GM19467 (cell line): ENCODE measurements around the gene ALG14.
"Not testable (repeated sequence)": the region's sequence is repeated elsewhere in the genome, so short reads cannot be mapped to it uniquely, and the experiment has no call there.

Experiments
- ATAC-seq: cut with Tn5 transposase; IDR thresholded peaks from one replicate; pipeline ENCODE4 v1.9.1; 2021; ENCODE audit warnings: mild to moderate bottlenecking, moderate library complexity; ENCODE audit not compliant: unreplicated experiment

ALG14 gene

DNA sequence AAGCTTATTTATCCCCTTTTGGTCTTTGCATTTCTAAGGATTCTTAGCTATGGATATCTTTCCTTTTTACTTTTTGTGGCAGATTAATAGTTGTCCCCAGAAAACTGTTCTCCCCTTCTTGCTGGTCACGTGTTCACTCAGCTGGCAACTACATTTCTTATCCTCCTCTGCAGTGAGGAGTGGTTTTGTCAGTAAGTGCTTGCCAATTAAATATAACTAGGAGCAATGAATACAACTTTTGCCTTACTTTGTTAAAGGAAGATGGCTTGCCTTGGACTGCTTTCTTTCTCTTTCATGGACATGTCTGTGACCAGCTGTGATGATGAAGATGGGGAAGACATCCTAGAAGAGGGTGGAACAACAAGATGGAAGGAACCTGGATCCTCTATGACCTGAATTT, 15.6 kb upstream of the ALG14 start:
- no peak for ATAC-seq

DNA sequence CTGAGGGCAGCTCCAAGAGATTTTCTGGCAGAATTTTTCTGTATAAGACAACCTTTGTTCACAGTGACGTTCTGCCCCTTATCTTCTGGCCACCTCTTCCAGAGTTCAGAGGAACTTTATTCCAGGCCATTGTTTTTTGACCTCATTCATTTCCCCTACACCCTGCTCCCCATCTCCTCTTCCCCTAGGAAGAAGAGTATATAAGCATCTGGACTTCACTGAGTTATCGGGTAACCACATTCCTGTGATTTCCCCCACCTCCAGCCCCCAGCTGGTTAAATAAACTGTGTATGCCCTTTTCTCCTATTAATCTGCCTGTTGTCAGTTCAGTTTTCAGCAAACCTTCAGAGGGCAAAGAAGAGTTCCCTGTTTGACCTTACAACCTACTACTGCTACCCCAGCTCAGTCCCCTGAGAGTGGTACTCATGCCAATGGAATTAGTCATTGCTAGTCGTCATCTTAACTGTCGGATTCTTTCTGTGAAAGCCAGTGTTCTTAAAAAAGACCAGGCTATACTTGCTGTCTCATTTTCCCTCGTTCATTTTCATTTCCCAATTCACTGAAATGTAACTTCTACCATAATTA, 14.3 kb upstream of the ALG14 start:
- no peak for ATAC-seq

DNA sequence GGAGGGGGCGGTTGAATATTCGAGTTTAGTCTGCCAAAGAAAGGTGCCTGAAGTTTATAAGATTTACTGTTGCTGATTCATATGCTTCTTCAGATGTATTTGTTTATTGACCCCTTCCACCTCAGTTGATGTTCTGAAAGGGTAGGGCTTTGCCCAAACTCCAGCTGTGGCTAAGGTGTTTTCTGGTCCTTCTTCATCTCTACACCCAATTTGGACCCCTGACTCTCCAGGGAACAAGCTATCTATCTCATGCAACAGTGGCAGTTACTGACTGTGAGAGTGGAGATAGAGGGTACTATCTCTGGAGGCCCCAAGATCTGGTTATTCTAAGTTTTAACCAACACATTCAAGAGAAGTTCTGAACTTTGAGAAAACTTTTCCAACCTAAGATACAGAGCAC, 12.6 kb upstream of the ALG14 start:
- no peak for ATAC-seq

DNA sequence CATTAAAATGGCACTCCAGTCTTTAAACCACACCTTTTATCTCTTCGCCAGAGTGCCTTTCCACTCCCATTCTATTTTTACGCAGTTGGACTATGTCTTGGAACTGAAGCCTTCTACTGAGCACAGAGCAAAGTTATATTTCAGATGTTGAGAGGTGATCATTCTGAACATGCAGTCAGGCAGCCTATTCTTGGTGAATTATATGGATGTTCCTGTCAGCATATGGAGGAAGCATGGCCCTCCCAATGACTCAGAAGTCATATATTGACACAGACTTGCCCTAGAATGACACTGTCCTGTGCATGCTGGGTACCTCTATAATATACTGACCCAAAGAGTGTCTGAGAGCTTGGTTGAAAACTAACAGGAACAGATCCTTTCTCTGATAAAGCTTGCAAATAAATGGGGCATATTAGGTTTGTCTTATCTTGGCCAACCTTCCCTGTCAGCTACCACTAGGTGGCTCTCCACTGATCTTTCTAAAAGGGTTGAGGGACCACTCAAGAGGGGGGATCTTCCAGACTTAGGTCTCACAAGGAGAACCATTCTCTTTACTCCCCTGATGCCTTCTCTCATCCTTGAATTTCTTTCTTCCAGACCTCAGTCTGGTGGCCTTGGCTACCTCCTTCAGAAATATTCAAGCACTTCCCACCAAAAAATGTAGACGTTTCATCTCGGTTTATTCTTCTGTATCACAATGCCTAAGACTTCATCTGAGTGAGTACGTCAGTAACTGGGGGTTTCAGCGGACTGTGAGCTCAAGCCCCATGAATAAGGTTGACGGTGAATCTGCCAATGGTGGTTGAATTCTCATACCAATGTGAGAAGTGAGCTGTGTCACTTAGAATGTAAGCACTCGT, 11.8 kb upstream of the ALG14 start:
- ATAC-seq, result no peak

DNA sequence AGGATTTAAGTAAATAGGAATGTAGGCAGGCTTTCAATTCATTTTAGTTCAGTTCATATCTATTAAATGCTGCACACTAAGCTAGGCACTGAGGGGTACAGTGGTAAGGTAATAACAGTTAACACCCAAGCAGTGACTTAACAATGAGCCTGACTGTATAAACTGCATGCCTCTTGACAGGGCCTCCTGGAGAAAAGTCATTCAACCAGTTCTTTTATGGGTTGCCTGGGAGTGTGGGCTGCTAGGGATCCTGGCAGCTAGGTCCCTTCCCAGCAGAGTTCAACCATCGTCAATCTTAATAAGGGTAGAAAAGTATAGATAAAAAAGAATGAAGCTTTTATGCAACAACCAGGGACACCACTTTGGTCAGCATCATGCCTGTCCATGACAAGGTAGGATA, 8.1 kb upstream of the ALG14 start:
- no peak for ATAC-seq

DNA sequence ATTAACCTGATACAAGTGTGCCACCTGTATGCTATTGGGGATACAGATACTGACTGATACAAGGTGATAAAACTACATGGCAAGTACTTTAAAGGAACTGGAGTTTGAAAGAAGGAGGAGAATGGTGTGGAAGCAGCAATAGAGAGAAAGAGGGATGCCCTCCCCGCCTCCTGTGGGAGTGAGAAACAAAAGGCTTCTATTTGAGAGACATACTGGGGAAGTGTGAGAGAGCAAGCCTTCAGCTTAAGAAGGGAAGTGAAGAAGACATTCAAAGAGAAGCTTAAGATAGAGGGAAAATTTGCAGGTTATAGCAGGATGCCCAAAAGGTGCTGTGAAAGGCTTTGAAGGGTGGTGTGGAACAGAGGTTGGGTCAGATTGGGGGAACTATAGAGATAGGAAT, 7.7 kb upstream of the ALG14 start:
- no peak for ATAC-seq

DNA sequence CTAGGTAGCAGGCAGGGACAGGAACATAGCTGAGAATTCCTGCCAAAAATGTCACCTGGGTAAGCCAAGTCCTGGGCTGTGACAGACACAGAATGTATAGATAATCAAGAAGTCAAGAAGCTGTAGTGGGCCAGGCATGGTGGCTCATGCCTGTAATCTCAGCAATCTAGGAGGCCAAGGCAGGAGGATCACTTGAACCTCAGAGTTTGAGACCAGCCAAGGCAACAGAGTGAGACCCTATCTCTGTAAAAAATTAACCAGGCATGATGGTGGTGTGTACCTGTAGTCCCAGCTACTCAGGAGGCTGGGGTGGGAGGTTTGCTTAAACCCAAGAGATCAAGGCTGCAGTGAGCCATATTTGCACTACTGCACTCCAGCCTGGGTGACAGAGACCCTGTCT, 3.3 kb upstream of the ALG14 start:
- ATAC-seq, result no peak

DNA sequence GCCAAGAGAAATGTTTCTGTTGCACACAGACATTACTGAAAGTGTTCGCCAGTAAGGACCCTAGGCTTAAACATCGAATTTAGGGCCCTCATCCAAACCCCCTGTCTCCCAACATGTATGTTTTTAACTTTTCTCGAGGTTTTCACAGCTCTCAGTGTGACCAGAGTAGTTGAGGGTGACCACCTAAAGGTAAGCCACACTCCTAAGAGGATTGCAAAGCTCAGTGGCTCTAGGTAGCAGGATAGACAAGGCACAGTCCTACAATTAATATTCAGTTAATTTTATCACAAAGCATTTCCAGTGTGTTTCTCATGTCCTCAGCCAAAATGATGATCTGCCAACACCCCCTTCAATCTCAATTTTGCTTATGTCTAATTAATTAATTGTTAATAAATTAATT, 695 bp upstream of the ALG14 start:
- no peak for ATAC-seq

DNA sequence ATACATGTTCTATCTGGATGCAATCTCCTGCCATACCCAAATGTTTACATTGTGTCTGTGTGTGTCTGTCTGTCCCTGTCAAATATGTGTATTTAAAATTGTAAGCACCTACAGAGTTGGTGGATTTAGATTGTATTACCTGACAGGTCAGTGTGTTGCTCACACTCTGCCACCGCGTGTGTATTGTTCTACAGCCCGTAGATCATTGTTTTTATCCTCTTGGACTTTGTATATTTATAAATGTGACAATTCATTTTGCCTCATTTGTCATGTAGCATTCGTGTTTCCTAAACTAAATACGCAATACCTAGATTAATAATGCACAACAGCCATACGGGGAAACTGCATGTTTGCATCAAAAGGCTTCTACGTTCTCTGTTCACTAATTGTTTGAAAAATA, 634 bp downstream of the ALG14 start:
- ATAC-seq, result no peak

DNA sequence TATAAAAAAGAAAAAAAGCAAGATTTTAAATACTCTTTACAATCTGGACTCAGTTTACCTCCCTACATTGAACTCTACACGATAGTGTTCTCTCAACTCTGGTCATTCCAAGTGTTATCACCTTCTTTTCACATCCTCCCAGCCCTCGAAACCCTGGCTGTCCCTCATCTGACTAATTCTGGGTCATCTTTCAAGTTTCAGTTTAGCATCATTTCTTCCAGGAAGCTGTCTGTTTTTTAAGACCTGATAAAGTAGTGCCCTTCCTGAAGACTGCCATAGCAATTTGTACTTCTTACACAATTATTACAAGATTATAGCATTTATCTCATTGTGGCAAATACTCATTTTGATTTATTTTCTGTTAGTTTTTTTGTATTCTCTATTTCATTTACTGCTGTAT, 1.2 kb downstream of the ALG14 start:
- ATAC-seq, result no peak

DNA sequence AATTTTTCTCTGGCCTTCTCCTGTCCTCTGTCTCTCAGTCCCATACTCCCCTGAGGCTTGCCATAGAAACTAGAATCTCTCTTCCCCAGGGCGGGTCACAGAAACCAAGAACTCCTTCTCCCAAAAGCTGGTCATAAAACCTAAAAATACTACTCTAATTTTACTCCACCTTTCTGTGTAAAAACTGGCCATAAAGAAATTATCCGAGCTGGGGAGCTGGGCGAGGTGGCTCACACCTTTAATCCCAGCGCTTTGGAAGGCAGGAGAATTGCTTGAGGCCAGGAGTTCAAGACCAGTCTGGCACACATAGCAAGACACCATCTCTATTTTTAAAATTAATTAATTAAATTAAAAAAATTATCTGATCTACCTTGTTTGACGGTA, 3.0 kb downstream of the ALG14 start:
- ATAC-seq, result no peak

DNA sequence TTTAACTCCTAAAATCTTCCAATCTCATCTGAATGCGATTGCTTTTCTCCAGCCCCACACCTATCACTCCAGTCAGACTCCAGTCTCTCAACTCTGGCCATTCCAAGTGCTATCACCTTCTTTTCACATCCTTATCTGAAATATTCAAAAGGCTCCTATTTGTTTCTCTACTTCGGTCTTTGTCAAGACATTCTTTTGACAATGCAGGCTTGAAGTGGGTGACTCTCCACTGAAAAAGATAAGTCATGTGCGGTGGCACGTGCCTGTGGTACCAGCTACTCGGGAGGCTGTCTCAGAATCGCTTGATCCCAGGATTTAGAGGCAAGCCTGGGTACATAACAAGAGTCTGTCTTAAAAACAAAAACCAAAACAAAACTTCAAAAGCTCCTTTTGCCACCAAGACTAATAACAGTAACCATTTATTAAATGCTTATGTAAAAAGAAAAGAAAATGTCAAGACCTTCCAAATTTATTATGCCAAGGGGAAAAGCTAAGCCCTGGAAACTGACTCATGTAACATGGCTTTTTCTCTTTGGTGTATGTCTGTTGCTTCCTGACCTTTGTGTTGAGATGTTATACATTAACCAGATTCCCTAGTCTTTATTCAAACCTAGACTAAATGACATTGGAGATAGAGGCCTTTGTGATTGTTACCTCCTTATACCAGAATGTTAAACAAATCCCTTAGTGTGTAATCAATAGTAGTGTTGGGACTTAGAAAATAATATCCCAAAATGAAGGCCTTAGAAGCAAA, 3.6 kb downstream of the ALG14 start:
- ATAC-seq, result no peak

DNA sequence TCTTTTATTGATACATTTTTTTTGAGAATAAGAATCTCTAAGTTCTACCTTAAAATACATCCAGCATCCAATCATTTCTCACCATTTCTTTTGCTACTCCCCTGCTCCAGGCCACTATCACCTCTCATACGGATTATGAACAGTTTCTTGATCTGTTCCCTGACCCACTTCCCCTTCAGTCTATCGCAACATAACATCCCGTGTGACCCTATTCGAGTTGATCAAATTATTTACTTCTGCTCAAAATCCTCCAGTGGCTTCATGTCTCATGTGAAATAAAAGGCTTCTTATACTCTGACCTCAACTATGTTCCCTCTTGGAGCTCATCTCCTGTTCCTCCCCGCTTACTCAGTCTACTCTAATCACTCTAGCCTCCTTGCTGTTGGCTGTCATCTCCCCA, 5.2 kb downstream of the ALG14 start:
- no peak for ATAC-seq

DNA sequence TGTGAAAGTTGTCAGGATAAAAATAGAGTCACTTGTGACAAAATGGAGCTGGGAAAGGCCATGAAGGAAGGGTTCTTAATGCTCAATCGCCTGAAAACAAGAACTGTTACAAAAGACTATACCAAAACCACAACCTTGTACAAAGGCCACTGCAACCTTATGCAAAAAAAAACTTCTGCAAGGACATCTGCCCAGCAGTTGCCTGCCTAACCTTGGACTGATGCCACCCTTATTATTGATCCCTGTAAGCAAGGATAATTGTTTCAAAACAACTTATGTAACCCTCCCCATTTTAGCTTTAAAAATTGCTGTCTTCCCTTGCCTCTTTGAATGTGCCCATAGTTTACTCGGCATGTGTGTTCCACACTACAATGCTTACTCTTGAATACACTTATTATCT, 5.7 kb downstream of the ALG14 start:
- ATAC-seq, result no peak

DNA sequence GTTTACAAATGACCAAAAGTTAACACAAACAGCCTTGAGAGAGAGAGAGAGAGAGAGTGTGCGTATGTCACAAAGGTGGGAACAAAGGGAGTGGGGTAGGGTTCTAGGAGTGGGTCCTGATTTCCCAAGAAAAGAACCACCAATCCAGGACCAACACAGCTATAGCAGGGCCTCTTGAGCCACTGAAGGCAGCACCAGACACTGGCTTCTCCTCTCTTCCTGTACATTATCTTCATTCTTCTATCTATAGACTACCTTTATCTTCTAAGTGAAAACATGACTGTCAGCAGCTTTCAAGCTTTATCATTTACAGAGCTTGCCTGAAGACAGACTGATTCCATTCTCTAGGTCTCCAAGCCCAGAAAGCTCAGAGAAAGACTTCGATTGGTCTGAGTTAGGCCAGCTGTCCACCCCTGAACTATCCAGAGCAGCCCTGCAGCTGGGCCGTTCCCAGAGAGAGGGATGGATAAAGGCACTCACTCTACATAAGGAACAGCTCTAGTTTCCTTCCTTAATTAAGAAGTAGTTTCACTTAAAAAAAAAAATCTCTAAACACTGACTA, 11.2 kb downstream of the ALG14 start:
- ATAC-seq, result no peak

DNA sequence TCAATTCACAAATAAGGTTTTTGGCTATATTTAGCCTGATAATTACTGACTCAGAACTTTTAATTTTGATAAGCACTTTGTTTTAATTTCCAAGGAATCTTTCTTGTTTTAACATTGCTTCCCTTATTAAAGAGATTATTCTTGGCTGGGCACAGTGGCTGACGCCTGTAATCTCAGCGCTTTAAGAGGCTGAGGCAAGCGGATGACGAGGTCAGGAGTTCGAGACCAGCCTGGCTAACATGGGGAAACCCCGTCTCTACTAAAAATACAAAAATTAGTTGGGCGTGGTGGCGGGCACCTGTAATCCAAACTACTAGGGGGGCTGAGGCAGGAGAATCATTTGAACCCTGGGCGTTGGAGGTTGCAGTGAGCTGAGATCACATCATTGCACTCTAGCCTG, 13.8 kb downstream of the ALG14 start:
- ATAC-seq, result no peak

DNA sequence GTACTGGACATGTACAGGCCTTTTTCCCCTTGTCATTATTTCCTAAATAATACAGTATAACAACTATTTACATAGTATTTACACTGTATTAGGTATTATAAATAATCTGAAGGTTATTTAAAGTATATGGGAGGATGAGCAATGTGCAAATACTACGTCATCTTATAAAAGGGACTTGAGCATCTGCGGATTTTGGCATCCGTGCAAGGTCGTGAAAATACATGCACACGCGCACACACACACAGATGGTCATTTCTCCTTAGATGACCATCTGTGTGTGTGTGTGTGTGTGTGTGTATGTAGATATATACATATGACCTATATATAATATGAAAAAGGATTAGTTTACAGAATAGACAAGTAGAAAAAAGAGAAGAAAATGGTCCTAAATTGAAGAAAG, 15.4 kb downstream of the ALG14 start:
- ATAC-seq, result no peak

DNA sequence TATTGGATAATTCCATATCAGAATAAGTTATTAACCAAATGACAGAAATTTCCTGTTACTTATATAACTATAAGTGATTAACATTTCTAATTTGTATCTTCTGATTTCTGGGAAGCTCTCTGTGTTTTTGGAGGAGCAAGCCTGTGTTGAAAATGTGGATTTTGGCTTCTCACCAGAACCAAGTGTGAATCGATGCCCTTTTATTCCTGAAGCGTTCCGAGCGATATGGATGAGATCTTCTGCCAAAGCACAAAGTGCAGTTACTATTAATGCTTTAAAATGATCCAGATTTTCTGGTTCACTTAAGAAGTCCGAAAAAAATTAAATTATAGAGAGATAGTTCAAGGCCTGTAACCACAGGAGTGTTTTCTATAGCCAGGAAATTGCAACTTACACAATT, 22.8 kb downstream of the ALG14 start:
- ATAC-seq, result no peak

DNA sequence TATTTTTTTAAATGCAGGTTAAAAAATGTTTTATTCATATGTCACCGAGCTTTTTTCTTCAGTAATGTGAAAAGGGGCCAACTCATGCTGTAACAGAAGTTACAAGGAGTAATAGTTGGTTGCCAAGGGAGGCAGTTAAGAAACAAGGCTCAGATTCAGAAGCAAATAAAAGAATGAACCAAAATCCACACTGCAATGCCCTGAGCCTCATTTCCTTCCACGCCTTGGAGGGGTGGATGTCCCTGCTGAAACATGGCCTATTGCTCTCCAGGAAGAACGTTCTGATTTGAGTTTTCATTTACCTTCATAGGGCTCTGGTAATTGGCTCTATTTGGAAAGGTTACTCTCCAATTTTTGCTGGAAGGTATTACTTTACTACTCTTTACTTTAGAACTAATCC, 24.4 kb downstream of the ALG14 start:
- ATAC-seq, result no peak

DNA sequence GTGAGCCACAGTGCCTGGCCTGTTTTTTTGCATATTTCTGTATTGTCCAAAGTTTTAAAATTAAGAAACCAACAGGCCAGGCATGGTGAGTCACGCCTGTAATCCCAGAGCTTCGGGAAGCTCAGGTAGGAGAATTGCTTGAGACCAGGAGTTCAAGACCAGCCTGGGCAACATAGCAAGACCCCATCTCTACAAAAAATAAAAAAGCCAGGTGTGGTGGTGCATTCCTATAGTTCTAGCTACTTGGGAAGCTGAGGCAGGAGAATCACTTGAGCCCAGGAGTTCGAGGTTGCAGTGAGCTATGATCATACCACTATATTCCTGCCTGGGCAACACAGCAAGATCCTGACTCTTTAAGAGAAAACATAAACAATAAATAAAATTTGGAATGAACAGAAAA, 25.1 kb downstream of the ALG14 start:
- not testable (repeated sequence) for ATAC-seq

DNA sequence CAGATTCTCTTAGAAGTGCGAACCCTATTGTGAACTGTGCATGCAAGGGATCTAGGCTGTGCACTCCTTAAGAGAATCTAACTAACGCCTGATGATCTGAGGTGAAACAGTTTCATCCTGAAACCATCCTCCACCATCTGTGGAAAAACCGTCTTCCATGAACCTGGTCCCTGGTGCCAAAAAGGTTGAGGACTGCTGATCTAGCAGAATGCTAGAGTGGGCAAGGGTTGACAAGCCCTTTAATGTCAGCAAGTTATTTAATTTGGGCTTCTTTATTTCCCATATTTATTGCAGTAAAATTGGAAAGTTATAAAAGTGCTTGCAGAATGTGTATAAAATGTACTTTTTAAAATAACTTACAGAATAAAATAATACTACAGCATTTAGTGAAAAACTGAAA, 26.4 kb downstream of the ALG14 start:
- no peak for ATAC-seq
